ENCODE measurements around the gene MRPS23. TPM values are rescaled to one million over a fixed set of nuclear protein-coding genes. Genes with fewer than 3 reads are reported as not detected.

The MRPS23 gene
- total and polyA plus RNA-seq, 2 of the 4 experiments (the other 2 are of a cell fraction) = 23.5 to 37.3 TPM

GRCh38 chr17:57809879-57810278, 40.0 kb downstream of the MRPS23 start:
- in situ Hi-C loops (cut with MboI; ENCODE audit: low sequenced_read_pairs) (loop anchor here (25.0 kb wide), 1 partner anchor 1998 kb away; no protein-coding TSS in a partner anchor), dilution Hi-C loops (cut with HindIII; ENCODE audit: low sequenced_read_pairs, unreplicated experiment) (no loop called here), intact Hi-C loops (cut with micrococcal nuclease) (no loop called here)
- Histone ChIP-seq H3K14ac (replicated peaks; ENCODE audit: low read depth, low read length) (no peak overlapping the region), H3K79me1 (ENCODE audit: low read depth in 1 of 2, low read length in 2 of 2) (no peaks in the 10 kb centered on the region), H2BK120ac (ENCODE audit: low read depth, low read length) (no peak overlapping the region), H2BK20ac (ENCODE audit: low read depth, low read length) (no peak overlapping the region), H3K9ac (ENCODE audit: low read depth, low read length) (no peak overlapping the region), H3K23ac (ENCODE audit: low read depth, low read length) (no peak overlapping the region), H3K27me3 (ENCODE audit: control insufficient read depth, insufficient read depth, low read length) (peaks cover 23% of the 10 kb centered on the region), H3K27ac (ENCODE audit: insufficient read depth, low read length) (no peak overlapping the region), H3K56ac (ENCODE audit: extremely low read depth, insufficient read depth, low read length) (no peak overlapping the region), H3K4ac (ENCODE audit: low read depth, low read length) (no peak overlapping the region), H2BK5ac (ENCODE audit: low read depth, low read length, poor library complexity, severe bottlenecking) (no peak overlapping the region), H3K4me3 (ENCODE audit: insufficient read depth, low read depth, low read length) (no peak overlapping the region), H3K9me1 (ENCODE audit: insufficient read depth, low read length) (no peaks in the 10 kb centered on the region; the same call in 1 of the 2 replicates), H3K9me3 (ENCODE audit: control insufficient read depth, insufficient read depth, low read length) (no peaks in the 10 kb centered on the region), H3K4me1 (ENCODE audit: control insufficient read depth, insufficient read depth, low read length) (no peaks in the 10 kb centered on the region), H3K4me2 (ENCODE audit: low read depth, low read length) (no peak overlapping the region), H4K20me1 (ENCODE audit: insufficient read depth, low read length) (no peaks in the 10 kb centered on the region), H3K18ac (ENCODE audit: low read depth, low read length) (no peak overlapping the region), H4K5ac (ENCODE audit: low read depth, low read length) (no peak overlapping the region), H4K8ac (ENCODE audit: low read depth in 2 of 2, low read length in 2 of 2) (no peak overlapping the region), H2AK9ac (replicated peaks; ENCODE audit: low read depth, low read length, poor library complexity) (no peak overlapping the region), H2BK15ac (ENCODE audit: low read depth, low read length) (no peak overlapping the region), H4K91ac (ENCODE audit: insufficient read depth, low read depth, low read length) (no peak overlapping the region), H3K36me3 (ENCODE audit: control insufficient read depth, insufficient read depth, low read length) (no peaks in the 10 kb centered on the region), H2AFZ (replicated peaks; ENCODE audit: low read length, poor library complexity) (no peak overlapping the region), H2AK5ac (ENCODE audit: low read depth, low read length) (no peak overlapping the region)
- ChIA-PET CTCF (no interaction called here), POLR2A (ENCODE audit: unreplicated experiment) (no interaction called here)
- no TSS peak for BruUV-seq (replicated peaks)
- TF ChIP-seq CHD1 (IDR thresholded peaks at IDR 0.05; ENCODE audit: low read depth, low read length) (no peak), MAZ (IDR thresholded peaks at IDR 0.05; ENCODE audit: borderline replicate concordance, low read depth, low read length) (no peak), FOS (IDR thresholded peaks at IDR 0.05; ENCODE audit: low read depth, low read length) (no peak), SMC3 (IDR thresholded peaks at IDR 0.05; ENCODE audit: low read depth, low read length) (no peak)
- no peak for ATAC-seq (ENCODE audit: low read depth)
- no peak for DNase-seq
- whole genome bisulfite sequencing, 2 experiments (ENCODE audit: extremely low coverage in 2 of 2, insufficient read length in 1 of 2) = 40% methylated on average over 2 of the region's 5 CpGs; no CpG with 5 or more reads in 1 of the 2 experiments

All from IMR-90 (cell line).